ENCODE data around the gene DAB2IP.

- no peak for TF ChIP-seq POLR2A (IDR thresholded peaks at IDR 0.05)
- no peak for TF ChIP-seq CTCF (IDR thresholded peaks at IDR 0.05)
Observed at GRCh38 chr9:121675381-121675780, 23.9 kb downstream of the DAB2IP start.
